ENCODE data around the gene NFATC1. TPM values are rescaled to one million over a fixed set of nuclear protein-coding genes. Genes with fewer than 3 reads are reported as not detected.

The NFATC1 gene
- total and polyA plus RNA-seq, 2 experiments from 2014 or later = 7.5 to 9.8 TPM

GRCh38 chr18:79396431-79397246 lies 909 bp downstream of the NFATC1 start:
- H3K79me2 ChIP-seq (ENCODE audit: insufficient read depth) = no peaks in the 10 kb centered on the region
- no peaks in the 10 kb centered on the region for H3K9me3 ChIP-seq (ENCODE audit: low read depth)
- no peaks in the 10 kb centered on the region for H3F3A ChIP-seq (ENCODE audit: insufficient read depth)
- WGBS, 2 experiments (ENCODE audit: low coverage in 1 of 2, low lambda C conversion rate in 2 of 2, missing lambda C conversion rate in 2 of 2) = 15 to 25% methylated on average over 39 to 64 of the region's 68 CpGs
- peak overlapping the region; percentile 48 for H3K4me2 ChIP-seq (ENCODE audit: unreplicated experiment)
- no peaks in the 10 kb centered on the region for H3K27me3 ChIP-seq (replicated peaks; ENCODE audit: insufficient read depth)
- peak overlapping the region; percentile 72 for H3K4me3 ChIP-seq
- peak overlapping the region; percentile 83 for H3K9ac ChIP-seq
- H3K9me2 ChIP-seq (ENCODE audit: insufficient read depth) = no peaks in the 10 kb centered on the region
- H3K4me1 ChIP-seq (ENCODE audit: insufficient read depth) = no peaks in the 10 kb centered on the region
- in situ Hi-C loops (cut with MboI) = no loop called here
- H4K20me1 ChIP-seq (ENCODE audit: insufficient read depth) = no peaks in the 10 kb centered on the region
- H3K36me3 ChIP-seq (ENCODE audit: low read depth) = no peaks in the 10 kb centered on the region
- H2AFZ ChIP-seq = peak overlapping the region; percentile 44; the same call in 1 of the 2 replicates
- H3K27ac ChIP-seq = peak overlapping the region; percentile 59; the same call in 1 of the 2 replicates
- TF ChIP-seq EZH2phosphoT487 (IDR thresholded peaks at IDR 0.05; ENCODE audit: insufficient read depth, low read depth) = no peak
- TF ChIP-seq EZH2 (IDR thresholded peaks at IDR 0.05; ENCODE audit: insufficient read depth, poor library complexity, severe bottlenecking) = no peak
- DNase-seq = peak; percentile 77

DNA sequence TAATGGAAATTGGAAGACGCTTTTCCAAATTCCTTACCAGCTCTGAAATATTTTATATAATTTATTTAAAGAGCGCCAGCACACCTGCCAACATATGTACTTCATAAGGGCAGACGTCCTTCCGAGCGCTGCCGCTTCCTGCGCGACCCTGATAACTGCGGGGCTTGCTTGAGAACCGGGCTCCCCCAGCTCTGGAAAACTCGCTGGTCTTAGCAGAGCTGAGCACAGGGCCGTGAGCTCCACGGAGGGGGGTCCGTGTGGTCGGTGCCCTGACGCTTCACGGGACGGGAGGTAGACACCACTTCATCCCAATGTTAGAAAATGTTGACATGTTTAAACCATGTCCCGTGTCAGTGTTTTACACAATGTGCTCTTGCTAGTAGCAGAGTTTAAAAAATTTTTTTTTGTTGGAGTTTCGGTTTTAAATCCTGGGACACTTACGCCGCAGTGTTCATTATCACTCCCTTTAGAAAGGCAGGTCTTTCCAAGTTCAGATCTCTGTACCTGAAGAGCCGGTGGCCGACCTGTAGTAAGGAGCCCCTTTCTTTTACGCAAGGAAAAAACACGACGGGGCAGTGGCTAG lies 1.6 kb downstream of the NFATC1 start:
- Histone ChIP-seq H3K9me3 (ENCODE audit: low read depth) (no peaks in the 10 kb centered on the region), H3K79me2 (ENCODE audit: insufficient read depth) (no peaks in the 10 kb centered on the region), H3K9me2 (ENCODE audit: insufficient read depth) (no peaks in the 10 kb centered on the region), H3F3A (ENCODE audit: insufficient read depth) (0 out of 2 replicates have a peak, but pooled peaks cover under 1% of the 10 kb centered on the region), H3K27me3 (replicated peaks; ENCODE audit: insufficient read depth) (no peaks in the 10 kb centered on the region), H2AFZ (no peak overlapping the region), H3K9ac (no peak overlapping the region), H3K36me3 (ENCODE audit: low read depth) (no peaks in the 10 kb centered on the region), H4K20me1 (ENCODE audit: insufficient read depth) (no peaks in the 10 kb centered on the region), H3K4me1 (ENCODE audit: insufficient read depth) (no peaks in the 10 kb centered on the region), H3K27ac (no peak overlapping the region), H3K4me2 (ENCODE audit: unreplicated experiment) (no peak overlapping the region), H3K4me3 (no peak overlapping the region)
- 94% methylated on average over 27 of the region's 27 CpGs for WGBS, 2 experiments (ENCODE audit: low coverage in 1 of 2, low lambda C conversion rate in 2 of 2, missing lambda C conversion rate in 2 of 2)
- DNase-seq = no peak
- TF ChIP-seq EZH2 (IDR thresholded peaks at IDR 0.05; ENCODE audit: insufficient read depth, poor library complexity, severe bottlenecking) (no peak), EZH2phosphoT487 (IDR thresholded peaks at IDR 0.05; ENCODE audit: insufficient read depth, low read depth) (no peak)
- in situ Hi-C loops (cut with MboI) = no loop called here

- no peak for TF ChIP-seq EZH2 (IDR thresholded peaks at IDR 0.05; ENCODE audit: insufficient read depth, poor library complexity, severe bottlenecking)
- no peak for TF ChIP-seq EZH2phosphoT487 (IDR thresholded peaks at IDR 0.05; ENCODE audit: insufficient read depth, low read depth)
- Histone ChIP-seq H3K36me3 (ENCODE audit: low read depth) (no peaks in the 10 kb centered on the region), H3K79me2 (ENCODE audit: insufficient read depth) (no peaks in the 10 kb centered on the region), H3K9ac (no peak overlapping the region), H2AFZ (no peak overlapping the region), H4K20me1 (ENCODE audit: insufficient read depth) (no peaks in the 10 kb centered on the region), H3K9me2 (ENCODE audit: insufficient read depth) (no peaks in the 10 kb centered on the region), H3K4me3 (no peak overlapping the region), H3F3A (ENCODE audit: insufficient read depth) (peaks cover 6% of the 10 kb centered on the region; the same call in 1 of the 2 replicates), H3K27me3 (replicated peaks; ENCODE audit: insufficient read depth) (no peaks in the 10 kb centered on the region), H3K9me3 (ENCODE audit: low read depth) (no peaks in the 10 kb centered on the region), H3K27ac (no peak overlapping the region), H3K4me1 (ENCODE audit: insufficient read depth) (no peaks in the 10 kb centered on the region; the same call in 1 of the 2 replicates), H3K4me2 (ENCODE audit: unreplicated experiment) (no peak overlapping the region)
- WGBS, 2 experiments (ENCODE audit: low coverage in 1 of 2, low lambda C conversion rate in 2 of 2, missing lambda C conversion rate in 2 of 2) = 95 to 97% methylated on average over 36 to 38 of the region's 38 CpGs
- no peak for DNase-seq
- in situ Hi-C loops (cut with MboI) = no loop called here
Observed at GRCh38 chr18:79397830-79398761, 2.4 kb downstream of the NFATC1 start.
